Measurements from ENCODE around the gene SDK2.

DNA sequence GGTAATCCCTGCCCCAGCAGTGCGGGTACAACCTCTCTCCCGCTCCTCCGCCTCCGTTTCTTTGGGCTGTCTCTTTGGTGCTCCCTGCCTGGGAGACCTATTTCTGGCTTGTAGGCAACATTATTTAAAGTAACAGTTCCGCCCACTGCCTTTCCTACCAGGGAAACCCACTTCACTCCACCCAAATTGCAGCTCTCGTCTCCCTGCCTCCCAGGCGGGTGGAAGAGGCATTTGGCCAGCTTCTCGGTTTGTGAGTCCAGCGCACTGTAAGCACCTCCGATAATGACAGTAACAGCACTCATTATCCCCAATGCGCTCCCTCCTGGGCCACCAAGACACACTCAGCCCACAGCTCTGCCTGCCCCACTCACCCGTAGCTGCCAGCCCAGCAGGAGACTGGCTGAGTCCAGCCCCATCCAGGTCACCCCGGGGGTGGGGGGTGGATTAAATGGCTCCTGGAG lies 167.3 kb downstream of the SDK2 start:
- TF ChIP-seq GATA3 (IDR thresholded peaks at IDR 0.05; ENCODE audit: low read depth, low read length) (no peak), GATA2 (IDR thresholded peaks at IDR 0.05; ENCODE audit: low read depth, low read length) (no peak)

Data from SH-SY5Y (cell line).